Suprapubic skin (tissue), 4 donors: ENCODE data around the gene PARK7.

Source experiments
- CTCF ChIP-seq, 2 donors: fragments of 200-600 bp in 1 of 2; fragments of 450-650 bp in 1 of 2; sonication (generic) in 1 of 2; IDR thresholded peaks; one replicate each; pipeline ENCODE4 v1.5.1; 2016 to 2019; ENCODE audit warnings: antibody characterized with exemption in 2 of 2, mild to moderate bottlenecking in 1 of 2, moderate library complexity in 1 of 2
- EP300 ChIP-seq: sonication (generic); formaldehyde crosslinking; IDR thresholded peaks from one replicate; pipeline ENCODE4 v1.6.1; 2017; ENCODE audit warnings: antibody characterized with exemption
- POLR2A ChIP-seq, 2 donors: fragments of 450-650 bp; IDR thresholded peaks; one replicate each; pipeline ENCODE4 v1.6.1; 2017; ENCODE audit warnings: antibody characterized with exemption in 2 of 2, mild to moderate bottlenecking in 2 of 2, moderate library complexity in 2 of 2
- POLR2AphosphoS5 ChIP-seq, 3 donors: sonication (generic); formaldehyde crosslinking; IDR thresholded peaks; one replicate each; pipeline ENCODE4 v1.6.1; 2017; ENCODE audit warnings: antibody characterized with exemption in 3 of 3

- TF ChIP-seq EP300 (no peak), POLR2AphosphoS5 (IDR thresholded peaks at IDR 0.05) (no peak), CTCF (IDR thresholded peaks at IDR 0.05) (peak in 1 of 2 donors; percentile 22), POLR2A (IDR thresholded peaks at IDR 0.05) (no peak)
Measured at GRCh38 chr1:7942214-7942921, 19.1 kb upstream of the PARK7 start.
